GM12872 (cell line): ENCODE measurements around the gene LSM10.

ENCODE experiments used
- TF ChIP-seq, protein P1 (sequence below): IDR thresholded peaks from 3 replicates; pipeline ENCODE4 v1.5.1; 2011; ENCODE audit warnings: low read depth, mild to moderate bottlenecking, low read length, moderate library complexity; ENCODE audit not compliant: insufficient read depth

LSM10 gene

DNA sequence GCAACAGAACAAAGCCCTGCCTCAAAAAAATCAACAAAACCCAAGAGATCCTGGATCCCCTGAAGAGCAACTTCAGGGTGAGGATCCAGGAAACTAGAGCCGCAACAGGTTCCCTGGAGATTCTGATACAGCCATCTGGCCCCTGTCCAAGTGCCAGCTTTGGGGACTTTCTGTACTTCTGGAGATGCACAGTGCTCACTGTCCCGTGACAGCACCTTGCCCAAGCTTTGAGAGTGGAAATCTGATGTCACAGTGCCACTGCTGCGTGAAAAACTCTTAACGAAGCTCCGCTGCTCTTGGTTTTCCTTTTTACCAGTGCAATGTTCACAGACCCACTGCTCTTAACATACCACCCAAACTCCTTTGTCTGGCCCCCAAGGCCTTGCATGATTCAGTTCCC is 38.3 kb downstream of the LSM10 start:
- TF ChIP-seq, protein P1, sequence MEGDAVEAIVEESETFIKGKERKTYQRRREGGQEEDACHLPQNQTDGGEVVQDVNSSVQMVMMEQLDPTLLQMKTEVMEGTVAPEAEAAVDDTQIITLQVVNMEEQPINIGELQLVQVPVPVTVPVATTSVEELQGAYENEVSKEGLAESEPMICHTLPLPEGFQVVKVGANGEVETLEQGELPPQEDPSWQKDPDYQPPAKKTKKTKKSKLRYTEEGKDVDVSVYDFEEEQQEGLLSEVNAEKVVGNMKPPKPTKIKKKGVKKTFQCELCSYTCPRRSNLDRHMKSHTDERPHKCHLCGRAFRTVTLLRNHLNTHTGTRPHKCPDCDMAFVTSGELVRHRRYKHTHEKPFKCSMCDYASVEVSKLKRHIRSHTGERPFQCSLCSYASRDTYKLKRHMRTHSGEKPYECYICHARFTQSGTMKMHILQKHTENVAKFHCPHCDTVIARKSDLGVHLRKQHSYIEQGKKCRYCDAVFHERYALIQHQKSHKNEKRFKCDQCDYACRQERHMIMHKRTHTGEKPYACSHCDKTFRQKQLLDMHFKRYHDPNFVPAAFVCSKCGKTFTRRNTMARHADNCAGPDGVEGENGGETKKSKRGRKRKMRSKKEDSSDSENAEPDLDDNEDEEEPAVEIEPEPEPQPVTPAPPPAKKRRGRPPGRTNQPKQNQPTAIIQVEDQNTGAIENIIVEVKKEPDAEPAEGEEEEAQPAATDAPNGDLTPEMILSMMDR = no peak

DNA sequence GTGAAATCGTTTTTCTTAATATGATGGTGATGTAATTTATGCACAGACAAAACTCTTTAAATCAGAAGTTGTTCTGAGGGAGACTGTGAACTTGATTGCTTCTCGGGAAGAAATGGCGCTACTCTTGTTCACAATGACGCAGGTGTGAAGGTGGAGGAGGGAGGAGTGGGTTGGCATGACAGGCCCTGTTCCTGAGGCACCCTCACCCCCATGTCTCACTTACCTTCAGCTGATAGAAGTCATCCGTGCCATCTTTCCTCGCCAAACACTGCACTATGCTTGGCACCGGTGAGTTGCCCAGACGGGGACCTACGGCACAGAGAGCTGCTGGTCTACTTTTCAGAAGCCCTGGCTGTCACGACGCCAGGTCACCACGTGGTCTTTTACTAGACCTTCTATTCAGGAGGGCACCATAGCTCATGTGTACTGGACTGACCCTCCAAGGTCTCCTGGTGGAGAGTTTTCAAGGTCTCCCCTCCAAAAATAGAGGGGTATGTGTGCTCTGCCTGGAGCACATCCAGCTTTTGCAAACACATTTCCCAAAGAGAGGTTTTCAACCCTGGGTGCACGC is 39.1 kb downstream of the LSM10 start:
- TF ChIP-seq, protein P1 = no peak

DNA sequence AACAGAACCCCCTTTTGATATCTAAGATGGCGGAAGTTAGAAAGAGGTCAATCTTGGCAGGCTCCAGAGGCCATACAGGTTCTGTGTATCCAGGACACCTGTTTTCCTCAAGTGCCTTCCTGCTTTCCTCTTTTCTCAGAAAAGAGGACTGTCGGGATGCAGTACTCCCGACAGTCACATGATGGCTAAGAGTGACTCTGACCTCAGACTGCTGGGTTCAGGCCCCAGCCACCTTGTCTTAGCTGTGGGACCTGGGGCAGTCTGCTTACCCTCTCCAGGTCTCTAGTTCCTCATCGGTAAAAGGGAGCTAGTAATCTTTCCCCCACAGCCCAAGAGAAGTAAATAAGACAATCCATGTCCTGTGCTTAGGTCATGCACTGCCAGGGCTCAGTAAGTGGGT is 41.9 kb downstream of the LSM10 start:
- TF ChIP-seq, protein P1 = no peak

DNA sequence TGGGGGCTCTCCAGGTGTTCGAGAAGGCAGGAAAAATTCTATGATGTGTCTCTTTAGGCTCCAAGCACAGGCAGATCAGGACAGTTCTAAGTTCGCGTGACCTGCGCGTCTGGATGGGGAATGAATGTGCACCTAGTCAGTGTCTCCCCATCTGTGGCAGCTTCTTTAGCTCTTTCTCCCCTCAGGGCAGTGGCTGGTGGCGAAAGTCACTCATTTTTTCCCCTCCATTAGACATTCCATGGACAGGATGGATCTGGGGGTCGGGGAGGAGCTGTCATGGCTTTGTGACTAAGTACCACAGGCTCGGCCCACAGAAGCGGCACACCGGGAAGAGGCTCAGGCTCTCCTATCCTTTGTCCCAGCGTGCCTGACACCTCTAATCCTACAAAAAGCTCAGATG is 43.2 kb downstream of the LSM10 start:
- TF ChIP-seq, protein P1 = no peak

DNA sequence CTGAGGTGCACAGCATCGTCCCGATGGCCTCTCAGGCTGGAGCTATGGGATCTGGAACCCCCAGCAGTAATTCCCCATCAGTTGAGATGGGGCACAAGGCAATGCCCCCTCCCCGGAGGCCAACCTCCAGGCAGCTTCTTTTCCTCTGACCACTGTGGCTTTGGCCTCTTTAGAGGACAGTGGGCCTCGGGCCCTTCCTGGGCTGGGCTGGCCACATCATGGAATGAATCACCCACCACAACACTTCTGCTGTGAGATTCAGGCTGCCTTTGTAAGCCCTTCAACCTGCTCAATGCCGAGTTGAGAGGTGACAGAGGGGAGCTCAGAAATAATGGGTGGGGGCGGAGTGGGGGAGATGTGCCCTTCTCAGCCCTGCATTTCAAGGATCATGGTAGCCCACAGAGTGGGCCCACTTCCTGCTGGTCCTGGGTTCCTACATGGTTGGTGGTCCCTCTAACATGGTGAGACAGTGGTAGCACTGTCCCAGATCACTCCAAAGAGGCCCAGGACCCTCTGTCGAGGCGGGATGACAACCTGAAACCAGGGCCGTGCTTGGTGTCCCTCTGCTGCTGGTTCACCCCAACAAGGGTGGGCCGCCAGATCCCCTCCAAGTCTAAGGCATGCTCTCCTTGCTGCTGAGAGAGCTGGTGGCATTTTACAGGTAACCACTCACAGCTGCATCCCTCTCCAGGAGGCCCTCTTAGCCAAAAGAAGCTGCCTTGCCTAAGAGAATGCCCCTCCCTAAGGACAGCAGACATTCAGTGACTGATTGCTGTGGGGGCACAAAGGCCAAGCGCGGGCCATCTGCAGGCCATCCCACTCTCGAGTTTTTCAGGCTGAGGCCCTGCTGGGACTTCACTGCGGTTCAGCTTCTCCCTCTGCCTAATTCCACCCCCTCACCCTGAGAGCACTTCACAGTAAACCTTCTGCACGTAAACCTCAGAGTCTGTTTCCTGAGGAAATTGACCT is 44.5 kb downstream of the LSM10 start:
- TF ChIP-seq, protein P1 = no peak

DNA sequence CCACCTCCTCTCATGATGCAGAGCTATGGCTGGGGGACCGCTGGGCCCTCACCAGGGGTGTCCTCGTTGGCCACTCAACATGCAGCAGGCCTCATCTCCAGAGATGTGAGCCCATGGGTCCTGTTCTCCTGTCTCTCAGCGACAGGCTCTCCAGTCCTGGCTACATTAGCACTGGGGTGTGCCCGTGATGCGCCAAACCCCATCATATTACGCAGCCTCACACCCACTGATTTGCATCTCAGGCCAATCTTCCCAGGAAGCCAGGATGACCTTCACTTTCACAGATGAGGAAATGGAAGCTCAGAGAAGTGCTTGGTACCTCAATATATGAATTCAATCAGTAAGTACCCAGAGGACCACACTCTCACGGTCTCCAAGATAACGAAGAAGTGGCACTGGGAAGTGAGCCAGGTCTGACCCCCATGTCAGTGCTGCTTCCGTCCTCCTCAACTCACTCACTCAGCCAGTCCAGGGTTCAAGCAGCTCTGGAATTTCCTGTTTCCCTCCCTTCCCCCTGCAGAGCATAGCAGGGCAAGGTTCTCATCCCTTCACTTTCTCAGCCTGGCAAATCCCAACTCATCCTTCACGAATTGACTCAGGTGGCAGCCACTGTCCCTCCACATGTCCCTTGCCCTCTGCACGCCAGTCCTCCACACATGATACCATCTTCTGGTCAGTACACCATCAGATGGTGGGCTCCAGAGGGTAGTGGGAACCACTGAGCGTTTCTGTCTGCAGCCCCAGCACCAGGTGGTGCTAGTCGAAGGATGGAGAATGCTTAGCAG is 45.4 kb downstream of the LSM10 start:
- TF ChIP-seq, protein P1 = no peak
